ENCODE measurements around the gene THY1.
A peak's percentile ranks its signal among the peaks of the same experiment; 100 is the strongest.

THY1 gene

DNA sequence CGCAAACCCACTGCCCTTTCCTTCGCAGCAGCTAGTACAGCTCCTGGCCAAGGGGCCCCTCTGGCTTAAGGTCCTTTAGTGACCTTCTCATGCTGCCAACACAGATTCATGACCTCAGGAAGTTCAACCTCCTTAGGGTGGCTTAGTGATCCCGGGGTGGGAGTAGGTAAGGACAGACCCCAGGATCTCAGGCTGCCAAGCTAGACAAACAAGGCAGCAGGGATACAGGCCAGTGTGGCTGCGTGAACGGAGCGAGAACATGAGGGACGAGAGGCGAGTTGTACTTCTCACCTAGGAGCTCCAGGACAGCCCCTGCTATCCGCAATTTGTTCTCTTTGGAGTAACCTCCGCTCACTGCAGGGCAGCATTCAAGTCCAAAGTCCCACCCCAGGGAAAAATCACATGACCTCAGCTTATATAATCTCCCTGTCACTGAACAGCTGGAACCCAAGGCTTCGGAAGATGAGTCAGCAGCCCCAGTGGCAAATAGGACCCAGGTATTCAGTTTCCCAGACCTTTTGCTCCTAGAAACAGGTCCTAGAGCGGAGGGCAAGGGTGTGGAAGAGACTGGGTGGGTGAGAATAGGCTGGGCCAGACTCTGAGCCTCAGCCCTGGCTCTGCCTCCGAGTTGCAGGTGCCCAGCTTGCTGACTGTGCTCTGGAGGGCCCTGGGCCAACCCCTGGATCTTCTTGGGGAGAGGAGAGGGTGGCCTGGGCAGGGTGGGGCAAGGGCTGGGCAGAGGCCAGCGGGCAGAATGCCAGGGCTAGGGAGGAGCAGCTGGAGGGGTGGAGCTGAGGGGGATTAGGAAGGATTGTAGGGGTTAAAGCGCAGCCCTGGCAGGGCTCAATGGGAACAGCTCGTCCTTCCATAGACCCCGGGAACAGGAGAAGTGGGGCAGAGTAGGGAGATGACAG, 54.6 kb downstream of the THY1 start:
- DNase-seq (ENCODE audit: low spot score), result peak; percentile 75

DNA sequence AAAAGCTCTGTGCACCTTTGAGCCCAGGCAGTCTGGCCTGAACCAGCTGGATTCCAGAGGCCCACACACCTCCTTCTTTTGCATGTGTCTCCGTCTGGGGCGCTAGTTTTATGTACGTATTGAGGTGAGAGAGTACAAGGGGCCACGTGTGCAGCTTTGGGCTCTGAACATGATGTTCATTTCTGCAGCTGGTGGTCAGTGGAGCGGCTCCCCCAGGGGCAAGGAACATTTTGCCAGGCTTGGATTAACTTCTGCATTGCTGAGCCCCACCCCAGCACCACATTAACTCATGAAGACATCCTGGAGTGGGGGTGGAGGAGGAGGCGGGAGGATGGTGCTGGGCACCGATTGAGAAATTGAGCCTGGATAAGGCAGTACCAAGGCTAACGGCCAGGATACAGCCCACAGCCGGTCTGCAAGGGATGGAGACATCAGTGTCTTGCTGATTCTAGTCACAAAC, 55.3 kb downstream of the THY1 start:
- DNase-seq (ENCODE audit: low spot score), result no peak
